ENCODE data around the gene ROR1.

Gene ROR1

GRCh38 chr1:63981408-63981773, 207.6 kb downstream of the ROR1 start:
- H3K4me3 ChIP-seq (ENCODE audit: low read depth, low read length) = no peak overlapping the region
- no peak for TF ChIP-seq CTCF (IDR thresholded peaks at IDR 0.05; ENCODE audit: insufficient read depth, low read length, missing control alignments)
- no peak for DNase-seq (ENCODE audit: low read depth, low spot score)
- POLR2A ChIA-PET = no interaction called here
- CTCF ChIA-PET = no interaction called here

GRCh38 chr1:63982201-63982600, 208.4 kb downstream of the ROR1 start:
- TF ChIP-seq CTCF (IDR thresholded peaks at IDR 0.05; ENCODE audit: insufficient read depth, low read length, missing control alignments) = no peak
- H3K4me3 ChIP-seq (ENCODE audit: low read depth, low read length) = no peak overlapping the region
- DNase-seq (ENCODE audit: low read depth, low spot score) = no peak
- ChIA-PET POLR2A (no interaction called here), CTCF (no interaction called here)

GRCh38 chr1:63983391-63984256, 209.8 kb downstream of the ROR1 start:
- H3K4me3 ChIP-seq (ENCODE audit: low read depth, low read length) = no peak overlapping the region
- CTCF ChIA-PET = interaction anchor here (1.1 kb wide), 1 partner anchor 52 kb away, joined by 3 read pairs; no protein-coding TSS in a partner anchor
- no peak for DNase-seq (ENCODE audit: low read depth, low spot score)
- no peak for TF ChIP-seq CTCF (IDR thresholded peaks at IDR 0.05; ENCODE audit: insufficient read depth, low read length, missing control alignments)
- POLR2A ChIA-PET = interaction anchor here (1.4 kb wide), 1 partner anchor 63 kb away, joined by 3 read pairs; no protein-coding TSS in a partner anchor

GRCh38 chr1:63984257-63984929, 210.6 kb downstream of the ROR1 start:
- POLR2A ChIA-PET = interaction anchor here (1.4 kb wide), 1 partner anchor 64 kb away, joined by 3 read pairs; no protein-coding TSS in a partner anchor
- CTCF ChIA-PET = interaction anchor here (1.4 kb wide), 1 partner anchor 13 kb away, joined by 3 read pairs; no protein-coding TSS in a partner anchor
- H3K4me3 ChIP-seq (ENCODE audit: low read depth, low read length) = no peak overlapping the region
- no peak for DNase-seq (ENCODE audit: low read depth, low spot score)
- no peak for TF ChIP-seq CTCF (IDR thresholded peaks at IDR 0.05; ENCODE audit: insufficient read depth, low read length, missing control alignments)

GRCh38 chr1:63984930-63985290, 211.1 kb downstream of the ROR1 start:
- POLR2A ChIA-PET = interaction anchor here (1.4 kb wide), 1 partner anchor 64 kb away, joined by 3 read pairs; no protein-coding TSS in a partner anchor
- no peak for DNase-seq (ENCODE audit: low read depth, low spot score)
- CTCF ChIA-PET = interaction anchor here (1.4 kb wide), 1 partner anchor 12 kb away, joined by 3 read pairs; no protein-coding TSS in a partner anchor
- TF ChIP-seq CTCF (IDR thresholded peaks at IDR 0.05; ENCODE audit: insufficient read depth, low read length, missing control alignments) = no peak
- H3K4me3 ChIP-seq (ENCODE audit: low read depth, low read length) = no peak overlapping the region

GRCh38 chr1:63987014-63987627, 213.3 kb downstream of the ROR1 start:
- no peak for DNase-seq (ENCODE audit: low read depth, low spot score)
- H3K4me3 ChIP-seq (ENCODE audit: low read depth, low read length) = no peak overlapping the region
- ChIA-PET POLR2A (no interaction called here), CTCF (no interaction called here)
- TF ChIP-seq CTCF (IDR thresholded peaks at IDR 0.05; ENCODE audit: insufficient read depth, low read length, missing control alignments) = no peak

All from AG04449 (cell line).